ENCODE data around the gene ARID1B.

DNA sequence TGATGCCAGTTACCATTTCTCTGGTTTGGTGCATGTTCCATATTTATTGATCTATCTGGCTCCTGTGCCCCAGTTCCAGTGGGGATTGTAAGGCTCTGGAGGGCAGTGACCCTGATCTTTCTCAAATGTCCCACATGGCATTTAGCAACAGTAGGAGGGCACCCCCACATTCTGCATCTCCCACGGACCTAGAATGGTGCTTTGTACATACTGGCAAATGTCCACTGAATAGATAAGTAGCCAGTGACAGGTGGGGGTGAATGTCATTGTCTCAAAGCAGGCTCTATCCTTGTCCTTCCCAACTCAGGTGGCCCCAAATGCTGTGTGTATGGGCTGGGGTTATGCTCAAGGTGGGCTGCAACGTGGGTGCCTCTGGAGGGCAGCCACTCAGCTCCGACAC, 462.0 kb downstream of the ARID1B start:
- TF ChIP-seq, protein P1, sequence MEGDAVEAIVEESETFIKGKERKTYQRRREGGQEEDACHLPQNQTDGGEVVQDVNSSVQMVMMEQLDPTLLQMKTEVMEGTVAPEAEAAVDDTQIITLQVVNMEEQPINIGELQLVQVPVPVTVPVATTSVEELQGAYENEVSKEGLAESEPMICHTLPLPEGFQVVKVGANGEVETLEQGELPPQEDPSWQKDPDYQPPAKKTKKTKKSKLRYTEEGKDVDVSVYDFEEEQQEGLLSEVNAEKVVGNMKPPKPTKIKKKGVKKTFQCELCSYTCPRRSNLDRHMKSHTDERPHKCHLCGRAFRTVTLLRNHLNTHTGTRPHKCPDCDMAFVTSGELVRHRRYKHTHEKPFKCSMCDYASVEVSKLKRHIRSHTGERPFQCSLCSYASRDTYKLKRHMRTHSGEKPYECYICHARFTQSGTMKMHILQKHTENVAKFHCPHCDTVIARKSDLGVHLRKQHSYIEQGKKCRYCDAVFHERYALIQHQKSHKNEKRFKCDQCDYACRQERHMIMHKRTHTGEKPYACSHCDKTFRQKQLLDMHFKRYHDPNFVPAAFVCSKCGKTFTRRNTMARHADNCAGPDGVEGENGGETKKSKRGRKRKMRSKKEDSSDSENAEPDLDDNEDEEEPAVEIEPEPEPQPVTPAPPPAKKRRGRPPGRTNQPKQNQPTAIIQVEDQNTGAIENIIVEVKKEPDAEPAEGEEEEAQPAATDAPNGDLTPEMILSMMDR (IDR thresholded peaks at IDR 0.05), result no peak
- TF ChIP-seq EZH2phosphoT487 (IDR thresholded peaks at IDR 0.05) (no peak), EZH2 (IDR thresholded peaks at IDR 0.05) (no peak)

Measured in neural progenitor cell (in vitro differentiated cells).